Measurements from ENCODE around the gene BTNL9. TPM values are rescaled to one million over a fixed set of nuclear protein-coding genes. Genes with fewer than 3 reads are reported as not detected.

BTNL9 gene
- total RNA-seq, 1 experiment from 2014 or later: 37.5 TPM

- Histone ChIP-seq H3K27me3 (ENCODE audit: control insufficient read depth, insufficient read depth, low read length) (peaks cover 2% of the 10 kb centered on the region; the same call in 1 of the 2 replicates), H3K4me3 (ENCODE audit: low read depth in 2 of 2, low read length in 2 of 2) (no peak overlapping the region), H3K27ac (ENCODE audit: low read length) (no peak overlapping the region), H3K4me1 (ENCODE audit: control insufficient read depth, insufficient read depth, low read length) (peaks cover 23% of the 10 kb centered on the region), H3K9me3 (ENCODE audit: control insufficient read depth, insufficient read depth, low read depth, low read length) (no peaks in the 10 kb centered on the region), H3K36me3 (ENCODE audit: control insufficient read depth, insufficient read depth, low read length) (no peaks in the 10 kb centered on the region)
- TF ChIP-seq TCF7L2 (IDR thresholded peaks at IDR 0.05; ENCODE audit: low read depth, low read length) (no peak), SIN3A (IDR thresholded peaks at IDR 0.05; ENCODE audit: borderline replicate concordance, insufficient read depth, low read depth, low read length) (no peak), POLR2AphosphoS5 (IDR thresholded peaks at IDR 0.05; ENCODE audit: low read depth, low read length) (no peak), CTCF (IDR thresholded peaks at IDR 0.05) (no peak), REST (IDR thresholded peaks at IDR 0.05; ENCODE audit: insufficient read depth in 1 of 2, low read depth in 2 of 2, low read length in 1 of 2) (no peak)
- intact Hi-C loops (cut with micrococcal nuclease; ENCODE audit: unreplicated experiment) (loop anchor here (5.0 kb wide), 1 partner anchor 175 kb away; no protein-coding TSS in a partner anchor), in situ Hi-C loops (cut with HindIII; ENCODE audit: low pct_unique_long_range_greater_than_20kb, low sequenced_read_pairs) (no loop called here)
- CTCF ChIA-PET: no interaction called here
- POLR2A ChIA-PET: no interaction called here
- DNase-seq (ENCODE audit: low read depth, low spot score): no peak
- BruUV-seq (replicated peaks): no TSS peak
- no peak for ATAC-seq
Observed at GRCh38 chr5:181042036-181042713, 2.1 kb downstream of the BTNL9 start.

- POLR2A ChIA-PET: no interaction called here
- Histone ChIP-seq H3K4me3 (ENCODE audit: low read depth in 2 of 2, low read length in 2 of 2) (no peak overlapping the region), H3K4me1 (ENCODE audit: control insufficient read depth, insufficient read depth, low read length) (peaks cover 23% of the 10 kb centered on the region), H3K27me3 (ENCODE audit: control insufficient read depth, insufficient read depth, low read length) (peaks cover 2% of the 10 kb centered on the region; the same call in 1 of the 2 replicates), H3K9me3 (ENCODE audit: control insufficient read depth, insufficient read depth, low read depth, low read length) (no peaks in the 10 kb centered on the region), H3K27ac (ENCODE audit: low read length) (no peak overlapping the region), H3K36me3 (ENCODE audit: control insufficient read depth, insufficient read depth, low read length) (no peaks in the 10 kb centered on the region)
- BruUV-seq (replicated peaks): no TSS peak
- CTCF ChIA-PET: interaction anchor here (1.0 kb wide), 1 partner anchor 79 kb away, joined by 3 read pairs; no protein-coding TSS in a partner anchor
- in situ Hi-C loops (cut with HindIII; ENCODE audit: low pct_unique_long_range_greater_than_20kb, low sequenced_read_pairs): no loop called here
- no peak for DNase-seq (ENCODE audit: low read depth, low spot score)
- TF ChIP-seq REST (IDR thresholded peaks at IDR 0.05; ENCODE audit: insufficient read depth in 1 of 2, low read depth in 2 of 2, low read length in 1 of 2) (no peak), CTCF (IDR thresholded peaks at IDR 0.05) (no peak), POLR2AphosphoS5 (IDR thresholded peaks at IDR 0.05; ENCODE audit: low read depth, low read length) (no peak), SIN3A (IDR thresholded peaks at IDR 0.05; ENCODE audit: borderline replicate concordance, insufficient read depth, low read depth, low read length) (no peak), TCF7L2 (IDR thresholded peaks at IDR 0.05; ENCODE audit: low read depth, low read length) (no peak)
- intact Hi-C loops (cut with micrococcal nuclease; ENCODE audit: unreplicated experiment): loop anchor here (5.0 kb wide), 1 partner anchor 175 kb away; no protein-coding TSS in a partner anchor
- no peak for ATAC-seq
Observed at GRCh38 chr5:181042722-181043121, 2.7 kb downstream of the BTNL9 start.
